ENCODE results near the gene PSMA7.

The PSMA7 gene

GRCh38 chr20:62170536-62170935 is 27.3 kb upstream of the PSMA7 start:
- no peak for DNase-seq

GRCh38 chr20:62168890-62169435 is 25.8 kb upstream of the PSMA7 start:
- DNase-seq = no peak

- no peak for DNase-seq
Measured at GRCh38 chr20:62168061-62168460, 24.9 kb upstream of the PSMA7 start.

GRCh38 chr20:62167474-62167873 is 24.3 kb upstream of the PSMA7 start:
- DNase-seq = no peak

GRCh38 chr20:62165762-62166399 is 22.7 kb upstream of the PSMA7 start:
- no peak for DNase-seq

GRCh38 chr20:62164879-62165761 is 21.9 kb upstream of the PSMA7 start:
- no peak for DNase-seq

GRCh38 chr20:62163986-62164762 is 21.0 kb upstream of the PSMA7 start:
- no peak for DNase-seq

GRCh38 chr20:62163485-62163865 is 20.3 kb upstream of the PSMA7 start:
- DNase-seq = no peak

- DNase-seq = no peak
Measured at GRCh38 chr20:62162765-62163484, 19.7 kb upstream of the PSMA7 start.

- DNase-seq = no peak
Measured at GRCh38 chr20:62161347-62161746, 18.2 kb upstream of the PSMA7 start.

- no peak for DNase-seq
Measured at GRCh38 chr20:62160876-62161275, 17.7 kb upstream of the PSMA7 start.

- no peak for DNase-seq
Measured at GRCh38 chr20:62160253-62160652, 17.1 kb upstream of the PSMA7 start.

- DNase-seq = no peak
Measured at GRCh38 chr20:62159839-62160238, 16.6 kb upstream of the PSMA7 start.

GRCh38 chr20:62159052-62159451 is 15.9 kb upstream of the PSMA7 start:
- no peak for DNase-seq

GRCh38 chr20:62158541-62158940 is 15.3 kb upstream of the PSMA7 start:
- no peak for DNase-seq

- no peak for DNase-seq
Measured at GRCh38 chr20:62158088-62158400, 14.8 kb upstream of the PSMA7 start.

GRCh38 chr20:62157387-62158087 is 14.3 kb upstream of the PSMA7 start:
- no peak for DNase-seq

- DNase-seq = peak; percentile 79
Measured at GRCh38 chr20:62156592-62157386, 13.6 kb upstream of the PSMA7 start.

GRCh38 chr20:62156254-62156556 is 13.0 kb upstream of the PSMA7 start:
- no peak for DNase-seq

- DNase-seq = no peak
Measured at GRCh38 chr20:62155428-62156253, 12.4 kb upstream of the PSMA7 start.

All from femur (tissue), 1 donor.